Activated CD8-positive, alpha-beta memory T cell treated with anti-CD3 and anti-CD28 coated beads for 24 hours (primary cell): Measurements from ENCODE around the gene SPINK6.

Experiments used
- DNase-seq: peaks from one replicate; pipeline ENCODE4 v3.0.0-alpha.2; 2020

Gene SPINK6

GRCh38 chr5:148202531-148203203 is at the start of gene SPINK6:
Gene SPINK6, plus strand, starts transcription at chr5:148203042. Its CDS starts 55 bp downstream, at chr5:148203097.
- DNase-seq = no peak

- DNase-seq = no peak
Measured at GRCh38 chr5:148156609-148157008, 46.2 kb upstream of the SPINK6 start.

- no peak for DNase-seq
Measured at GRCh38 chr5:148162038-148162437, 40.8 kb upstream of the SPINK6 start.

- no peak for DNase-seq
Measured at GRCh38 chr5:148163345-148163744, 39.5 kb upstream of the SPINK6 start.

- no peak for DNase-seq
Measured at GRCh38 chr5:148166550-148167283, 36.1 kb upstream of the SPINK6 start.

- DNase-seq = no peak
Measured at GRCh38 chr5:148168246-148168645, 34.6 kb upstream of the SPINK6 start, which contains the start of gene SPINK14. Gene SPINK14, plus strand, starts transcription at chr5:148168546. Its CDS starts 1,187 bp downstream, at chr5:148169733.

- no peak for DNase-seq
Measured at GRCh38 chr5:148172377-148172776, 30.5 kb upstream of the SPINK6 start.

GRCh38 chr5:148176480-148176879 is 26.4 kb upstream of the SPINK6 start:
- DNase-seq = no peak

GRCh38 chr5:148177207-148177606 is 25.6 kb upstream of the SPINK6 start:
- DNase-seq = no peak

- no peak for DNase-seq
Measured at GRCh38 chr5:148179234-148179824, 23.5 kb upstream of the SPINK6 start.

- no peak for DNase-seq
Measured at GRCh38 chr5:148186248-148187003, 16.4 kb upstream of the SPINK6 start.

- DNase-seq = no peak
Measured at GRCh38 chr5:148191010-148191409, 11.8 kb upstream of the SPINK6 start.

GRCh38 chr5:148193202-148193601 is 9.6 kb upstream of the SPINK6 start:
- DNase-seq = no peak

GRCh38 chr5:148201151-148201550 is 1.7 kb upstream of the SPINK6 start:
- DNase-seq = no peak

- no peak for DNase-seq
Measured at GRCh38 chr5:148205044-148205806, 2.4 kb downstream of the SPINK6 start.

- DNase-seq = no peak
Measured at GRCh38 chr5:148205865-148206264, 3.0 kb downstream of the SPINK6 start.

GRCh38 chr5:148206620-148207019 is 3.8 kb downstream of the SPINK6 start:
- no peak for DNase-seq

GRCh38 chr5:148208226-148208625 is 5.4 kb downstream of the SPINK6 start:
- DNase-seq = no peak

- DNase-seq = no peak
Measured at GRCh38 chr5:148209151-148209770, 6.4 kb downstream of the SPINK6 start.

GRCh38 chr5:148214665-148215185 is 11.9 kb downstream of the SPINK6 start:
- no peak for DNase-seq

- no peak for DNase-seq
Measured at GRCh38 chr5:148221508-148221907, 18.7 kb downstream of the SPINK6 start.
